ENCODE data around the gene PLA2G4B. TPM values are rescaled to one million over a fixed set of nuclear protein-coding genes. Genes with fewer than 3 reads are reported as not detected.

PLA2G4B gene
- total RNA-seq, 1 experiment from 2014 or later, result 11.0 TPM

- no peak for TF ChIP-seq ZNF263 (CRISPR knock-in tag; IDR thresholded peaks at IDR 0.05; ENCODE audit: low read depth)
- TF ChIP-seq ATF3 (CRISPR knock-in tag; conservative IDR thresholded peaks at IDR 0.05), result no peak
- no peak for TF ChIP-seq SMAD3 (CRISPR knock-in tag; IDR thresholded peaks at IDR 0.05; ENCODE audit: borderline replicate concordance)
- TF ChIP-seq ZNF512 (CRISPR knock-in tag; IDR thresholded peaks at IDR 0.05; ENCODE audit: borderline replicate concordance), result no peak
- no peak for TF ChIP-seq FOXJ3 (CRISPR knock-in tag; IDR thresholded peaks at IDR 0.05; ENCODE audit: borderline replicate concordance)
- no peak for TF ChIP-seq SP1 (CRISPR knock-in tag; conservative IDR thresholded peaks at IDR 0.05)
- TF ChIP-seq SMAD4 (CRISPR knock-in tag; IDR thresholded peaks at IDR 0.05), result no peak
- no peak for TF ChIP-seq ZNF416 (CRISPR knock-in tag; IDR thresholded peaks at IDR 0.05)
- TF ChIP-seq GRHL2 (CRISPR knock-in tag; IDR thresholded peaks at IDR 0.05; ENCODE audit: insufficient replicate concordance, severe bottlenecking), result no peak
- TF ChIP-seq NR1H2 (CRISPR knock-in tag; IDR thresholded peaks at IDR 0.05), result no peak
- TF ChIP-seq E2F4 (CRISPR knock-in tag; IDR thresholded peaks at IDR 0.05; ENCODE audit: borderline replicate concordance, low read depth), result no peak
- TF ChIP-seq FOXP1 (CRISPR knock-in tag; IDR thresholded peaks at IDR 0.05; ENCODE audit: borderline replicate concordance), result no peak
- no peak for TF ChIP-seq IRF2 (CRISPR knock-in tag; IDR thresholded peaks at IDR 0.05; ENCODE audit: borderline replicate concordance, low read depth)
- no peak for TF ChIP-seq ETV6 (CRISPR knock-in tag; IDR thresholded peaks at IDR 0.05)
- no peak for TF ChIP-seq E2F1 (CRISPR knock-in tag; IDR thresholded peaks at IDR 0.05)
- DNase-seq (ENCODE audit: low spot score) (no peak), ATAC-seq (no peak)
- Mint-ChIP-seq H3K4me1 (no peaks in the 10 kb centered on the region), H3K4me3 (no peak overlapping the region), H3K27ac (no peak overlapping the region), H3K9me3 (no peaks in the 10 kb centered on the region), H3K27me3 (ENCODE audit: low read depth) (peaks cover 2% of the 10 kb centered on the region; the same call in 1 of the 2 replicates), H3K36me3 (no peaks in the 10 kb centered on the region)
- POLR2A ChIA-PET, result interaction anchor here (0.6 kb wide), 1 partner anchor 178 kb away, joined by 4 read pairs; no protein-coding TSS in a partner anchor
- CTCF ChIA-PET, result interaction anchor here (0.7 to 1.2 kb wide), 3 partner anchors 10 to 100 kb away, joined by 3 to 4 read pairs (median 3); no protein-coding TSS in a partner anchor
Observed at GRCh38 chr15:41874736-41875135, 36.1 kb downstream of the PLA2G4B start.

- CTCF ChIA-PET, result interaction anchor here (0.9 to 1.6 kb wide), 5 partner anchors 12 to 101 kb away, joined by 3 to 9 read pairs (median 4); no protein-coding TSS in a partner anchor
- ATAC-seq (no peak), DNase-seq (ENCODE audit: low spot score) (no peak)
- H3K27ac Mint-ChIP-seq, result no peak overlapping the region; the same call in 1 of the 2 replicates
- no peaks in the 10 kb centered on the region for H3K9me3 Mint-ChIP-seq
- peaks cover 10% of the 10 kb centered on the region for H3K27me3 Mint-ChIP-seq (ENCODE audit: low read depth)
- POLR2A ChIA-PET, result no interaction called here
- H3K4me1 Mint-ChIP-seq, result no peaks in the 10 kb centered on the region
- no peak overlapping the region for H3K4me3 Mint-ChIP-seq
- TF ChIP-seq KAT7 (CRISPR knock-in tag; IDR thresholded peaks at IDR 0.05; ENCODE audit: borderline replicate concordance), result no peak
- no peak for TF ChIP-seq JUN (CRISPR knock-in tag; IDR thresholded peaks at IDR 0.05)
- TF ChIP-seq ESRRA (CRISPR knock-in tag; IDR thresholded peaks at IDR 0.05; ENCODE audit: borderline replicate concordance), result no peak
- TF ChIP-seq FOXP4 (CRISPR knock-in tag; IDR thresholded peaks at IDR 0.05), result no peak
- no peak for TF ChIP-seq SMAD3 (CRISPR knock-in tag; IDR thresholded peaks at IDR 0.05; ENCODE audit: borderline replicate concordance)
- no peaks in the 10 kb centered on the region for H3K36me3 Mint-ChIP-seq
Observed at GRCh38 chr15:41876007-41876406, 37.4 kb downstream of the PLA2G4B start.
